NCI-H1417 (cell line): Measurements from ENCODE around the gene WASF1.
"Not testable (repeated sequence)": the region's sequence is repeated elsewhere in the genome, so short reads cannot be mapped to it uniquely, and the experiment has no call there.

Experiments
- DNase-seq, 3 experiments: peaks; one replicate each; lab custom pipeline; 2025; lab: John Stamatoyannopoulos, UW

The WASF1 gene

DNA sequence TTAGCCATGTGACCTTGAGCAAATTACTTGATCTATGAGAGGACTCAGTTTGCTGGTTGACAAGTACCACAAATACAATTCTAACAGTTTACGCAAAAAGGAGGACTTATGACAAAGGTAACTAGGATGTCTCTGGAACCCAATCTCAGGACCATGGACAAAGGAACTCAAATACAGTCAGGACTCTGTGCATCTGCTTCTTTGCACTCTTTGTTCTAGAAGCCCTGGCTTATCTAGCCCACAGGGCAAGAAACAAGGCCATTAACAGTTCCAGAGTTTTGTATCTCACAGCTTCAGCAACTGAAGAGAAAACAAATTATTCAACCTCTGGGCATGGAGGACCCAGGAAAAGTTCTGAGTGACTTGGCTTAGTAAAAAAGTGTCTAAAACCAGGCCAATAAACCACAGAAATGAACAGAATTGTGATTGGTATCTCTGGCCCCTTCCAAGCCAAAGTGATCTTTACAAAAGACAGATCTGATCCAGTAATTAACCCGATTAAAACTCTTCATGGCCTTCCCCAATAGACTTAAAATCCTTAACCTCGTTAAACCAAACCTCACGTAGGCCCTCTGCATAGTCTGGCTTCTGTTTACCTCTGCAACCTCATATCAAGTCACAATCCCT, 5.9 kb downstream of the WASF1 start:
- DNase-seq = no peak

DNA sequence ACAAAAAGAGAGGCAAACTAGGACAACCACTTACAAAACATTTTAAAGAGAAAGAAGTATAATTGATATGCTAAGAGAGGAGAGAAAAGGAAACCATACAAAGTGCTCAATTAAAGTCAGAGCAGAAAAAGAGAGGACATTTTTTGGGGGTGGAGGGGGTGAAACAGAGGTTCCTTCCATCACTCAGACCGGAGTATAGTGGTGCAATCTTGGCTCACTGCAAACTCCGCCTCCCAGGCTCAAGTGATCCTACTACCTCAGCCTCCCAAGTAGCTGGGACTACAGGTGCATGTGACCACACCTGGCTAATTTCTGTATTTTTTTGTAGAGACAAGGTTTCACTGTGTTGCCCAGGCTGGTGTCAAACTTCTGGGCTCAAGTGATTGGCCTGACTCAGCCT, 9.4 kb downstream of the WASF1 start:
- DNase-seq = no peak

DNA sequence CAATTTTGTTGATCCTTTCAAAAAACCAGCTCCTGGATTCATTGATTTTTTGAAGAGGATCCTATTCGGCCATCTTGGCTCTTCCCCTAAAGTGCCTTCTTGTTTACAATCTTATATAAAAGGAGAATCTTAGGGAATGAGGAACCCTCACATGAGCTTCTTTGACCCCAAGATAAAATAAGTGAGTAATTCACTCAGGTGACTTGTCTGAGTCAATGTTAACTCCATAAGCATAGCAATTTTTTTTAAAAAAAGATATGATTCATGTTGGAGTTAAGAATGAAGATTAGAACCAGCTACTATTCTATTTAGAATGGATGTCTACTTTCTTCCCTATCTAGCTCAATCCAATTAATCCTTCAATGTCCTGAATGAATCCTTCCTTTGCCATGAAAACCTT, 21.0 kb downstream of the WASF1 start:
- DNase-seq = no peak

DNA sequence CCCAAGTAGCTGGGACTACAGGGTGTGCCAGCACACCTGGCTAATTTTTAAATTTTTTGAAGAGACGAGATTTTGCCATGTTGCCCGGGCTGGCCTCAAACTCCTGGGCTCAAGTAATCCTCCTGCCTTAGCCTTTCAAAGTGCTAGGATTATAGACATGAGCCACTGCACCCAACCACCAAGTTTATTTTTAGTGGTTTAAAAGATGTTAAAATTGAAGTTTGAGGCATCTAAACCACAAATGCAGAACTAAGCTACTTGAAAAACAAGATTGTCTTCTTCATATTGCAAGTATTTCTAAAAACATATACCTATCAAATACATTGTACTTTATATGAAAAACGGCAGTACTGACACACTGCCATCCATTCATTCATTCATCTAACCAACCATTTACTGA, 31.6 kb downstream of the WASF1 start:
- DNase-seq = no peak

DNA sequence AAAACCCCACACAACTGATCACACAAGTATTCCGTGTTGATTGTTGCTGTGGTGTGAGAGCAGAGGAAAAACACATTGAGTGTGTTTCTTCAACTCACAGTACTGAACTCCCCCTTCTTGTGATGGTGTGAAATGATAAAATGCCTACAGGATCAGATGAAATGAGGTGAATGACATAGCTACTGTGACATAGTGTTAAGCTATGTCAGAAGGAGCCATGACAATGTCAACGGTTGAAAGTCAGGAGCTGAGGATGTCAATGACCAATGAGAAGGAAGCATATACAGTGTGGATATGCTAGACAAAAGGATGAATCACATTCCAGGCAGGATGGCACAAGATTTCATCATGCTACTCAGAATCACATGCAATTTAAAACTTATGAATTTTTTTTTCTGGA, 38.8 kb downstream of the WASF1 start:
- no peak for DNase-seq

DNA sequence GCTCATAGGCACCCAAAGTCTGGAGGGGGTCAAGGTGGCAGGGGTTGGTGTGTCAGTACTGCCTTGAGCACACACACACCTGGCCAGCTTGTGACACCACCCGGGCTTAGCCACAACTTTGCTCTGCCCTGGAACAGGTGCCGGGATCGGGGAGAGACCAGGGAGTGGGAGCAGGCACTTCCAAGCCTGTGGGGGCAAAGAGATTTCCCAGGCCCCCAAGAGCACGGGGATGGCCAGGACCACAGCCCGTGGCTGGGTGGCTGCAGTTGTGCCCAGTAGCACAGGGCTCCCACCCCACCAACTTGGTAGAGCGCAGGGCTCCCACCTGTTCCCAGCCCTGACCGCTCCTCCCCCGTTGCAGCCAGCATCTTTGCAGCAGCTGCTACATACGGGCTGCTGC, 40.4 kb downstream of the WASF1 start:
- no peak for DNase-seq

DNA sequence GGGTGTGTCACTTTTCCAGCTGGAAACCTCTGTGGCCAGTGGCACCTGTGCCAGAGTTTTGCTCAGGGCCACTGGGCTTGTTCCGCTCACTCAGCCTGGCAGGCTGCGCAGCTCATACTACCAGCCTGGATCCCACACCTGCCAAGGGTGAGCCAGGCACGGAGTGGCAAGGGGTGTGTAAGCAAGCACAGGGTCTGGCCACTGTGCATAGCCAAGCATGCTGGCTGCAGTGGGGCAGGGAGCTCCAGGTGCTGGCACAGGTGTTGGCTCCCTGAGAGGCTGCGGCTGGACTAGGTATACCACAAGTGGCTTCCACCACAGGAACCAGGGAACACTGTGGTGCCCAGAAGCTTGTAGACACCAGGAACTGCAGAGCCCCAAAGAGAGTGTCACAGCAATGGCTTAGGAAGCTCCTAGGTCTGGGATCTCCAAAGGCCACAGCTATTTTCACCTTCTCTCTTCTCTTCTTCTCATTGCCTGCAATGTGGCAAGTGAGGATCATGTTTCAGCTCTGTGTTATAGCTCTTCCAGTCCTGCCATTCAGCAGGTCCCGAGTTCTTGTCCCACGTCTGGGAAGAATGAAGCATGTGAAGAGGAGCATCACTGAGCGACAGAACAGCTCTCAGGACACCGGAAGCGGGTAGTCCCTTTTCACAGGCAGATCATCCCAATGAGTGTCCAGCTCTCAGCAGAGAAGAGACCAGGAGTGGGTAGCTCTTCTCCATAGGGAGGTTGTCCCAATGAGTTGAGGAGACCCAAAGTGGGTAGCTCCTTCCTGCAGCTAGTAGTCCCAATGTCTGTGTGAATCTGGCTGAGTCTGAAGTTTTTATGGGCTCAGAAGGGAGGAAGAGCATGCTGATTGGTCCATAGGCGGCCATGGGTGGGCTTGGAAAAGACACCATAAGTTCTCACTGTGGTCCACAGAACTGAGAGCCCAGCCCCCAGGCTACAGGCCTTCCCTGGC, 41.3 kb downstream of the WASF1 start:
- peak in 1 of 3 experiments; percentile 13 for DNase-seq

DNA sequence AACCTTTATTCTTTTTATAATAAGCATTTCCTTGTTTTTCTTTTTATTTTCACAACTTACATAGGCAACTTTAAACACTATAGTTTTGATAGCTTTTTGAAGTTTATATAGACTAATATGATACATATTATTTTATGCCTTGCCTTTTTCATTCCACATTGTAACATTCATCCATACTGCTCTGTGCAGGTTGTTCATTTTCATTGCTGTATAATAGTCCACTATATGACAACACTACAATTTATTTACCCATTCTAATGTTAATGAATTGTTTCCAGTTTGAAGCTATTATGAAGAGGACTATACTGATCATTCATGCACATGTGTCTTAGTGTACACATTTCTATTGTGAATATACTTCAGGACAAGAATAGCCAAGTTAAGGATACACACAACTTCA, 49.1 kb downstream of the WASF1 start:
- no peak for DNase-seq

DNA sequence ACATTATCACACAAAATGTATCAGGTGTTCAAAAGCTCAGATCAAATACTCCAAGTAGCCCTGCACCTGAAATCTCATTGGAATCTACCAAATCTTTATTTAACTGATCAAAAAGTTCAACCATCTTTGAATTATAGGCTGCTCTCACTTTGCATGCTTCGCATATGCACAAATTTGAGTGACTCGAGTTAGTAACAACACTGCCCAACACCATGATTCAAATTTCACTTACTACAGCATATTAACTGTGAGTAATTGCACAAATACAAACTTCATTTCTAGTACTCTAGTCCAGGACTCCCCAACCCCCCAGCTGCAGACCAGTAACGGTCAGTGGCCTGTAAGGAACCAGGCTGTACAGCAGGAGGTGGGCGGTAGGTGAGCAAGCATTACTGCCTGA, 51.1 kb downstream of the WASF1 start:
- DNase-seq = no peak

DNA sequence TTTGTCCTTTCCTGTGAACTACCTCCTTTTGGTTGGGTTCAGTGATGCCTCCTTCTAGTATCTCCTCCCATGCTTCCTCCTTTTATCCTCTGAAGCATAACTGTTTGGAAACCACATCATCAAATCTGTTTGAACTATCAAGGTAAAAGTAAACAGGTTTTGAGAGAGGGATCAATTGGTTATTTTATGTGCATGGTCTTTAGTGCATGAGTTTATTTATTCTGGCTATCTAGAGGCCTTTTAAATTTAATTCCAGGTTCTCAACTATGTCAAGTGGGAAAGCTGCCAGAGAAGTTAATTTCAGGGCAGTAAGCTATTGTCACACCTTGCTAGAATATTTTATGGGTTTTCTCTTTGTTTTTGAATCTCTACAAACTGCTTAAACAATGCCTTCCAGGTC, 54.1 kb downstream of the WASF1 start:
- peak in 2 of 3 experiments; percentile 32 to 86 for DNase-seq

DNA sequence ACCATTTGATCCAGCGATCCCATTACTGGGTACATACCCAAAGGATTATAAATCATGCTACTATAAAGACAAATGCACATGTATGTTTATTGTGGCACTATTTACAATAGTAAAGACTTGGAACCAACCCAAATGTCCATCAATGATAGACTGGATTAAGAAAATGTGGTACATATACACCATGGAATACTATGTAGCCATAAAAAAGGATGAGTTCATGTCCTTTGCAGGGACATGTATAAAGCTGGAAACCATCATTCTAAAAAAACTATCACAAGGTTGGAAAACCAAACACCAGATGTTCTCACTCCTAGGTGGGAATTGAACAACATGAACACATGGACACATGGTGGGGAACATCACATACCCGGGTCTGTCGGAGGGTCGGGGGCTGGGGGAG, 57.8 kb downstream of the WASF1 start:
- DNase-seq = not testable (repeated sequence)

DNA sequence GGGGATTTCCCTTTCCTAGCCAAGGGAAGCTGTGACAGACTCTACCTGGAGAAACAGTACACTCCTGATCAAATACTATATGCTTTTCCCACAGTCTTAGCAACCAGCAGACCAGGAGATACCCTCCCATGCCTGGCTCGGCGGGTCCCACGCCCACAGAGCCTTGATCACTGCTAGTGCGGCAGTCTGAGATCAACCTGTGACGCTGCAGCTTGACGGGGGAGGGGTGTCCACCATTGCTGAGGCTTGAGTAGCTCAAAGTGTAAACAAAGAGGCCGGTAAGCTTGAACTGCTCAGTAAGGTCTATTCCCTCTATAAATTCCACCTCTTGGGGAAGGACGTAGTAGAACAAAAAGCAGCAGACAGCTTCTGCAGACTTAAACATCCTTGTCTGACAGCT, 63.2 kb downstream of the WASF1 start:
- DNase-seq = no peak

DNA sequence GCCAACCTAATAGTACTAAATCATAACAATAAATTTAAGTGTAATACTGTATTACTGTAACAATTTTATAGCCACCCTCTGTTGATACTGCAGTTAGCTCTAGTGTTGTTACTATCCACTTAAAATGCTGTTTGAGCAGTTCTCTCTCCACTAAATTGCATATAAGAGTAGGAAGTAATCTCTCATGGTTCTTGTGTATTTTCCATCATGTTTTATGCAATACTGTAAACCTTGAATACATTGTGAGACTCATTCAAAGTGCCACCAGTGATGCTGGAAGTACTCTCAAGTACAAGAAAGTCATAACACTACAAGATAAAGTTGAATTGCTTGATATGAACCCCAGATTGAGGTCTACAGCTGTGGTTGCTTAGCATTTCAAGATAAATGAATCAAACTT, 65.5 kb downstream of the WASF1 start:
- peak in 2 of 3 experiments; percentile 16 to 31 for DNase-seq

DNA sequence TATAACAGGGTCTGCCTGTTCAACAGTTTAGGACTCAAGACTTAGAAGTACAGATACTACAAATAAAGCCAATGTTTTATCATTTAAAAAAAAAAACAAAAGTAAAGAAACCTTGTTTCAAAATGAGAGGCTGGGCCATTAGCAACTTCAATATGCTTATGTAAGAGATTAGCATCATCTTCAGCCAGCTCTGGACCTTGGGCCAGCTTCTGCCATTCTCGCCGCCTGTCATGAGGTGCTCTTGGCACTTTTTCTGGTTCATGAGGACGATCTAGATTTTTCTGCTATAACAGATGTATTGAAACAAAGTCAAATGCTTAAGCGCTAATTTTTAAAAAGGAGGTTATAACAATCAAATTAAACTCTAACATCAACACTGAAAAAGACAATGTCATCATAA, 74.2 kb downstream of the WASF1 start:
- no peak for DNase-seq

DNA sequence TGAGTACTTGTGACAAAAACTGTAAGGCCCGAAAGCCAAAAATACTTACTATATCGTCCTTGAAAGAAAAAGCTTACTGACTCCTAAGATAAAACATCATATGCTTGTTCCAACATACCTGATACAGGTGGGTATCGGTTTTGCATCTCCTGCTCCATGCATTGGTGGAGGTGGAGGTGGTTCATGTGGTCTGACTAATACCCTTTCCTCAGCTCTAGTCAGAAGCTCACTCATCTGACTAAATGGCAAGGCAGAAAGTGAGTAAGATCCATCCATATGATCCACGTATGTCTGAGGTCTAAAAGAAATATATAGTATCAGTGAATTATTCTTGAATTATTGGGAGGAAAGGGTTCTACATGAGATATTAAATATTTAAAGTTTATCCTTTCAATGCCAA, 76.2 kb downstream of the WASF1 start:
- no peak for DNase-seq

DNA sequence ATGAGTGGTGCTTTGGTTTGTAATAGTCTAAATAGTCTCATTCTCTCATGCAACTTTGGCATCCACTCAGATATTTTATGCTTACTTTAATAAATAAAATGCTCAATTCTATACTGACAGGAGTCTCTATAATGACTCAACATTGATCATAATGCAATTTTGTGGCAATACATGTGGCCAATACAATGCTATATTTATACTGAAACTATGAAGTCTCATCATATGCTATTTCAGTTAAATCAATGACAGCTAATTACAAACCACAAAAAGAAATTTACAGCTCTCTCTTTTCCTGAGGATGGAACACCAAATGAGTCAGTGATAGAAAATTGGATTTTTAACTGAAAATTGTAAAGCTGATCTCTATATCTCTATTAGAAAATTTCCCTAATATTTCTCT, 77.1 kb downstream of the WASF1 start:
- DNase-seq = no peak

DNA sequence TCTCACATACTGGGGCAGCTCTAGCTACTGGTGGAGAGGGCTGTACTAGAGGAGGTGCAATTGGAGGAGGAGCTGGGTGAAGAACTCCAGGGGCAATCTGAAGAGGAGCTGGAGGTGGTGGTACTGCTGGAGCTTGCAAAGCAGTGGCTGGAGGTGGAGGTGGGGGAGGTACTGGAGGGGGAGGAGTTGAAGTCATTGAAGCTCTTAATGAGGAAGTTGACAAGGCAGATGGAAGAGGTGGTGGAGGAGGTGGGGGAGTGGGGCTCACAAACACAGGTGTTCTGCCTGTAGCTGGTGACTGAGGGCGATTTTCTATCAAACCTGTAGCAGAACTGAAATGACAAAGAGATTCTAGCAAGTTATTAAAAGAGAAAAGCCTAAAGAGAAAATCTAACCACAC, 77.6 kb downstream of the WASF1 start:
- peak in 2 of 3 experiments; percentile 12 to 45 for DNase-seq

DNA sequence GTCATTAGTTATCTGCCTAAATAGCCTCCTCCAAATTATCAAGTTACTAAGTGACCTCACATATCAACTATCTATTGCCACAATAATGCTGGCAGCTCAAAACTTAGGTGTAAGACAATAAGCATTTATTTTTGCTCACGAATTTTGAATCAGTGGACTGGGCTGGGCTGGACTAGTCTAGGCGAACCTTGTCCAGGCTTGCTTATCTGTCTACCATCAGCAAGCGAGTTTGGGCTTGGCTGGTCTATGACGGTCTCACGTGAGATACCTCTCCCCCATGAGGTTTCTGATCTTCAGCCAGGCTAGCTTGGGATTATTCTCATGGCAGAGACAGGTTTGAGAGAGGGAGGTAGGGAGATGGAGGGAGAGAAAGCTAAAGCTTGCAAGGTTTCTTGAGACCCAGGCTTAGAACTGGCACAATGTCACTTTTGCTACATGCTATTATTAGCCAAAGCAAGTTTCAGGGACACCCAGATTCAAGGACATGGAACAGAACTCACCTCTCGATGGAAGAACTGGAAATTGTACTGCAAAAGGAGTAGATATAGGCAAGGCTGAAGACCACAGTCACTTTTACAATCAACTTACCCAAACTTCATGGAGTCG, 80.9 kb downstream of the WASF1 start:
- no peak for DNase-seq

DNA sequence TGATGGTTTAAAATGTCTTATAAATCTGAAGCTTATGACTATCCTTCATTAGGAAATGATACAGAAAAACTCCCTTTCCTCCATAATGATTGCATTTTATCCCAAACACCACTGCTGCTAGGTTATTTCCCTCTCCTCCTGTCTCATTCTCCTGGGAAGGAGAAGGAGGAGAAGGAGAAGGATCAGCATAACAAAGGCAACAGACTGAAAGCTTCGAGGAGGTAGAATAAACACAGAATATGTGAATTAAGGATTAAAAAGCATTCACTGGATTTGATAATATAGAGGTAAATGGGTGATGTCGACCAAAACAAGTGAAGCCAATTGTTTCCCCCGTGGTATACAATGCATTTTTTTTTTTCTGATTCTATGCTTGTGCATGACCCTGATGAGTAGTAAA, 82.0 kb downstream of the WASF1 start:
- no peak for DNase-seq

DNA sequence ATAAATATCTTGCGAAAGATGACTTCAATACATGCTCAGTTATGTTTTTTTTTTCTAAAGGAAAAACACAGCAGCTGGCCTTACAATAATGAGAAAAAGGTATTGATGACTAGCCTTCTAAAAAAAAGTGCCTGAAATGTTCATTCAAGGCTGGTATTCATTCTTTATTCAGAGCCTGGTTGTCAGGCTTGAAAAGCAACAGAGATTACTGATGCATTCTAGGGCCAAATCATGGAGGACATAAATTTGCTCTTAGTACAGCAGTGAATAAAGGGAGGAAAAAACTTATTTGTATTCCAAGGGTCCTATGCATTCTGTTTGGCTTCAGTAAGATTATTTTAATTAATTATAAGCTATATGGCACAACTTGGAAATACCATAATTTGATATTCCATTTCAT, 83.5 kb downstream of the WASF1 start:
- DNase-seq = no peak

DNA sequence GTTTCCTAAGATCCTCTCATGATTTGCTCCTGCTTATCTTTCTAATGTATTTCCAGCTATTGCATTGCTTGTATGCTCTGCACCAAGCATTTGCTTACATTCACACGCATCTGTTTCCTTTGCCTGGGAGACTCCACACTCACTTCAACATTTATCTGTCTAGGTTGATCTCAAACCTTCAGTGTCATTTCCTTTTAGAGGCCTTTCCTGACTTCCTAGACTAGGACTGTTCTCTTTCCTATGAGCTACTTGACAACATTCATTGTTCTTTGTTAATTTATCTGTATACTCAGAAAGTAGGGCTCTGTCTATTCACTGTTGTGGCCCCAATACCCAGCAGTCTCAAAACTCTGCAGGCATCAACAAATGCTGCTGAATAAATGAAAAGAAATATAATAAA, 84.4 kb downstream of the WASF1 start:
- DNase-seq = no peak

DNA sequence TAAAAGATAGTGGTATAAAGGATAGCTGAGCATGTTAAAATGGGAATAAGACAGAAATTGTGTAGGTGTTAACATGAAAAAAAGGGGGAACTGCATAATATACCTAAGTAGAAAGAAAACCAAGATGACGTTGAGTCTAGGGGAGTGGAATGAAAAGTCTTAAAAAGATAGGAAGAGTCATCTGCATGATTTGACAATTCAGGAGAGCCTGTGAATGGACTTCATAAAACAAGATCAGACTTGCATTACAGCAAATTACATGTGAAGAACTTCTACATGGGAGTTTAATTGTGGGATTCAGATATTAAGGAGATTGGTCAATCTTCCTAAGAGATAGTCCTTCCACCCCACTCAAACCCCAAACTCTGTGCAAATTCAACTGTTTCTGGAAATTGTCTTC, 85.5 kb downstream of the WASF1 start:
- no peak for DNase-seq

DNA sequence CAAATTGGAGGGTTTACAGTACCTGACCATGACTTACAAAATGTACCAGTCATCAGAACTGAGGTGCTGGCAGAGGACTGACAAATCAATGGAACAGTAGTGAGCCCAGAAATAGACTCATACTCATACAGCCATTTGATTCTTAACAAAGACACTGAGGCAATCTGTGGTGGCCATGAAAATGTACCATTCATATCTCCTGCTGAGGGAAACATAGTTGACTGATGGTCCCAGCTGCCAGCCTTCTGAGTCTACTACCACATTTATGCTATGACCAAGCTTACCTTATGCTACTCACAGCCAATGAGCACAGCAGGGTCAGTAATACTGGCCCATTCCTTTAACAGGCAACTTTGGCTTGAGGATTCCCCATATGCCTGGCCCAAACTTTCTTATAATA, 88.6 kb downstream of the WASF1 start:
- DNase-seq = no peak
